ENCODE results near the gene ESPN.

DNA sequence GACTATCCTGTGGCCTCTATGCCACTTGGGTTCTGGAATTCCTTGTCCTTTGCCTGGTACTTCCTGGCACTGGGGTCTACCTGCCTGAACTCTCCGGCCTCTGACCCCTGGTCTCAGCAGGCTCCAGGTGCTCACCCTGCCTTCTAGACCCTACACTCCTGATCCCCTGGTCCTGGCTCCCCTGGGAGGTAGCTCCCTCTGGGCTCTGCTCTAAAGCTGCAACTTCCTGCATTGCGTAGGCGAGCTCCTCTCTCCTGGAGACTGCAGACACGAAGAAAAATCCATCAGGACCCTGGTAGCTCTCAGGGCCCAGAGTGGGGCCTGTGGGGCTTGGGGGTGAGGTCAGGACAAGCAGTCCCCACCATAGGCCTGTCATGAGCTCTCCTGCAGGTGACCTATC lies 74.7 kb downstream of the ESPN start:
- TF ChIP-seq, protein P1, sequence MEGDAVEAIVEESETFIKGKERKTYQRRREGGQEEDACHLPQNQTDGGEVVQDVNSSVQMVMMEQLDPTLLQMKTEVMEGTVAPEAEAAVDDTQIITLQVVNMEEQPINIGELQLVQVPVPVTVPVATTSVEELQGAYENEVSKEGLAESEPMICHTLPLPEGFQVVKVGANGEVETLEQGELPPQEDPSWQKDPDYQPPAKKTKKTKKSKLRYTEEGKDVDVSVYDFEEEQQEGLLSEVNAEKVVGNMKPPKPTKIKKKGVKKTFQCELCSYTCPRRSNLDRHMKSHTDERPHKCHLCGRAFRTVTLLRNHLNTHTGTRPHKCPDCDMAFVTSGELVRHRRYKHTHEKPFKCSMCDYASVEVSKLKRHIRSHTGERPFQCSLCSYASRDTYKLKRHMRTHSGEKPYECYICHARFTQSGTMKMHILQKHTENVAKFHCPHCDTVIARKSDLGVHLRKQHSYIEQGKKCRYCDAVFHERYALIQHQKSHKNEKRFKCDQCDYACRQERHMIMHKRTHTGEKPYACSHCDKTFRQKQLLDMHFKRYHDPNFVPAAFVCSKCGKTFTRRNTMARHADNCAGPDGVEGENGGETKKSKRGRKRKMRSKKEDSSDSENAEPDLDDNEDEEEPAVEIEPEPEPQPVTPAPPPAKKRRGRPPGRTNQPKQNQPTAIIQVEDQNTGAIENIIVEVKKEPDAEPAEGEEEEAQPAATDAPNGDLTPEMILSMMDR (conservative IDR thresholded peaks at IDR 0.05 in 1 of 2, IDR thresholded peaks at IDR 0.05 in 1 of 2; ENCODE audit: extremely low read depth in 1 of 2, insufficient read depth in 1 of 2, low read depth in 1 of 2, low read length in 2 of 2) = no peak
- TF ChIP-seq EZH2 (IDR thresholded peaks at IDR 0.05; ENCODE audit: borderline replicate concordance, low read length) = no peak
